ENCODE results near the gene HPF1.

GRCh38 chr4:169723207-169723965, 34.4 kb downstream of the HPF1 start:
- no peak for TF ChIP-seq POLR2A (IDR thresholded peaks at IDR 0.05)
- no peak for TF ChIP-seq CTCF (IDR thresholded peaks at IDR 0.05)
